NCI-H187 (cell line): ENCODE data around the gene LPCAT1.

Source experiments
- DNase-seq, 2 experiments: peaks; one replicate each; lab custom pipeline; 2025; lab: John Stamatoyannopoulos, UW

The LPCAT1 gene

GRCh38 chr5:1497795-1498622, 25.8 kb downstream of the LPCAT1 start:
- no peak for DNase-seq

- DNase-seq: no peak
Observed at GRCh38 chr5:1497242-1497777, 26.4 kb downstream of the LPCAT1 start.

- no peak for DNase-seq
Observed at GRCh38 chr5:1495525-1495897, 28.2 kb downstream of the LPCAT1 start.

- no peak for DNase-seq
Observed at GRCh38 chr5:1494780-1495524, 28.8 kb downstream of the LPCAT1 start.

GRCh38 chr5:1493941-1494340, 29.8 kb downstream of the LPCAT1 start:
- no peak for DNase-seq

- DNase-seq: no peak
Observed at GRCh38 chr5:1493413-1493812, 30.3 kb downstream of the LPCAT1 start.

- no peak for DNase-seq
Observed at GRCh38 chr5:1492757-1493156, 31.0 kb downstream of the LPCAT1 start.

- no peak for DNase-seq
Observed at GRCh38 chr5:1490376-1490775, 33.4 kb downstream of the LPCAT1 start.

- no peak for DNase-seq
Observed at GRCh38 chr5:1489754-1490153, 34.0 kb downstream of the LPCAT1 start.

GRCh38 chr5:1488882-1489680, 34.7 kb downstream of the LPCAT1 start:
- no peak for DNase-seq

- DNase-seq: no peak
Observed at GRCh38 chr5:1487079-1487764, 36.5 kb downstream of the LPCAT1 start.

GRCh38 chr5:1486271-1486670, 37.5 kb downstream of the LPCAT1 start:
- no peak for DNase-seq

GRCh38 chr5:1485579-1486118, 38.1 kb downstream of the LPCAT1 start:
- DNase-seq: no peak

GRCh38 chr5:1484730-1485578, 38.8 kb downstream of the LPCAT1 start:
- no peak for DNase-seq

GRCh38 chr5:1483856-1484729, 39.7 kb downstream of the LPCAT1 start:
- no peak for DNase-seq

GRCh38 chr5:1483064-1483463, 40.7 kb downstream of the LPCAT1 start:
- DNase-seq: no peak

GRCh38 chr5:1481959-1482331, 41.8 kb downstream of the LPCAT1 start:
- DNase-seq: no peak

- DNase-seq: no peak
Observed at GRCh38 chr5:1481266-1481958, 42.3 kb downstream of the LPCAT1 start.

- DNase-seq: no peak
Observed at GRCh38 chr5:1480806-1481205, 43.0 kb downstream of the LPCAT1 start.
